Stimulated activated CD8-positive, alpha-beta memory T cell treated with anti-CD3 and anti-CD28 coated beads, Interleukin-7, amount 100 ng/mL, for 4 hours (primary cell): ENCODE results near the gene CSRP2.

ENCODE experiments used
- DNase-seq, 2 donors: peaks; one replicate each; pipeline ENCODE4 v3.0.0-alpha.2; 2020; ENCODE audit warnings: low read depth in 2 of 2

The CSRP2 gene

GRCh38 chr12:76878899-76879709, at the start of gene CSRP2:
TSS of gene CSRP2 (minus strand) at chr12:76879019. CDS start at chr12:76866260, 12,759 bp downstream.
- DNase-seq, result peak; percentile 4 to 51

GRCh38 chr12:76927170-76927784, 48.5 kb upstream of the CSRP2 start:
- no peak for DNase-seq

- no peak for DNase-seq
These were observed 46.3 kb upstream of the CSRP2 start for GRCh38 chr12:76925135-76925534.

GRCh38 chr12:76922866-76923265, 44.0 kb upstream of the CSRP2 start:
- no peak for DNase-seq

- DNase-seq, result no peak
These were observed 43.3 kb upstream of the CSRP2 start for GRCh38 chr12:76921891-76922664.

GRCh38 chr12:76921100-76921471, 42.3 kb upstream of the CSRP2 start:
- no peak for DNase-seq

GRCh38 chr12:76920172-76921099, 41.6 kb upstream of the CSRP2 start:
- DNase-seq, result no peak

- DNase-seq, result no peak
These were observed 40.8 kb upstream of the CSRP2 start for GRCh38 chr12:76919383-76920171.

- no peak for DNase-seq
These were observed 37.3 kb upstream of the CSRP2 start for GRCh38 chr12:76916170-76916540.

GRCh38 chr12:76915361-76916169, 36.7 kb upstream of the CSRP2 start:
- DNase-seq, result no peak

GRCh38 chr12:76914102-76914859, 35.5 kb upstream of the CSRP2 start:
- DNase-seq, result no peak

GRCh38 chr12:76909290-76909689, 30.5 kb upstream of the CSRP2 start:
- no peak for DNase-seq

GRCh38 chr12:76908303-76909017, 29.6 kb upstream of the CSRP2 start:
- DNase-seq, result no peak

GRCh38 chr12:76901628-76902380, 23.0 kb upstream of the CSRP2 start:
- no peak for DNase-seq

- no peak for DNase-seq
These were observed 20.7 kb upstream of the CSRP2 start for GRCh38 chr12:76899522-76899921.

GRCh38 chr12:76898442-76898841, 19.6 kb upstream of the CSRP2 start:
- DNase-seq, result no peak

- no peak for DNase-seq
These were observed 17.5 kb upstream of the CSRP2 start for GRCh38 chr12:76896274-76896673.

- DNase-seq, result no peak
These were observed 17.0 kb upstream of the CSRP2 start for GRCh38 chr12:76895796-76896195.
